Neuronal stem cell (in vitro differentiated cells): ENCODE measurements around the gene IDI2.

ENCODE experiments used
- DNase-seq: peaks from one replicate; pipeline ENCODE4 v3.0.0-alpha.2; 2013; ENCODE audit warnings: low spot score
- H2AFZ ChIP-seq: one replicate; pipeline ENCODE4 v1.6.1; 2013; ENCODE audit warnings: mild to moderate bottlenecking, low read length, inconsistent platforms
- H2AK5ac ChIP-seq: 2 replicates; pipeline ENCODE4 v1.6.1; 2013; ENCODE audit warnings: low read depth, mild to moderate bottlenecking, inconsistent platforms, low read length, moderate library complexity, mixed read lengths
- H2BK120ac ChIP-seq: 2 replicates; pipeline ENCODE4 v1.6.1; 2013; ENCODE audit warnings: low read depth, mild to moderate bottlenecking, inconsistent platforms, low read length, moderate library complexity, mixed read lengths
- H2BK12ac ChIP-seq: one replicate; pipeline ENCODE4 v1.6.1; 2013; ENCODE audit warnings: low read length, inconsistent platforms
- H2BK15ac ChIP-seq: 2 replicates; pipeline ENCODE4 v1.6.1; 2013; ENCODE audit warnings: mild to moderate bottlenecking, low read length, inconsistent platforms, mixed read lengths
- H2BK5ac ChIP-seq: one replicate; pipeline ENCODE4 v1.6.1; 2013; ENCODE audit warnings: inconsistent platforms, mild to moderate bottlenecking, low read length, moderate library complexity
- H3K14ac ChIP-seq: one replicate; pipeline ENCODE4 v1.6.1; 2013; ENCODE audit warnings: low read length, inconsistent platforms
- H3K18ac ChIP-seq: 2 replicates; pipeline ENCODE4 v1.6.1; 2013; ENCODE audit warnings: low read length, inconsistent platforms
- H3K23ac ChIP-seq: 2 replicates; pipeline ENCODE4 v1.6.1; 2013; ENCODE audit warnings: low read depth, mild to moderate bottlenecking, mixed read lengths, low read length, inconsistent platforms; ENCODE audit not compliant: poor library complexity
- H3K27ac ChIP-seq: replicated peaks from 3 replicates; pipeline ENCODE4 v1.5.1; 2013; ENCODE audit warnings: low read length, inconsistent platforms
- H3K27me3 ChIP-seq, 3 experiments: 2 replicates each; pipeline ENCODE4 v1.6.1; 2013; ENCODE audit warnings: low read length in 3 of 3, mild to moderate bottlenecking in 2 of 3, inconsistent platforms in 1 of 3, low read depth in 1 of 3, mixed read lengths in 1 of 3, moderate library complexity in 1 of 3; ENCODE audit not compliant: control insufficient read depth in 3 of 3, insufficient read depth in 3 of 3
- H3K36me3 ChIP-seq, 2 donors: replicated peaks in 1 of 2; 2 replicates each; pipeline ENCODE4 v1.6.1; 2013; ENCODE audit warnings: low read length in 2 of 2; ENCODE audit not compliant: control insufficient read depth in 2 of 2, insufficient read depth in 2 of 2
- H3K4ac ChIP-seq: 2 replicates; pipeline ENCODE4 v1.6.1; 2013; ENCODE audit warnings: inconsistent platforms, mild to moderate bottlenecking, low read length, moderate library complexity
- H3K4me1 ChIP-seq, 2 donors: 1 replicate in 1 of 2; 2 replicates in 1 of 2; pipeline ENCODE4 v1.6.1; 2013; ENCODE audit warnings: low read length in 2 of 2, low read depth in 1 of 2; ENCODE audit not compliant: control insufficient read depth in 2 of 2, insufficient read depth in 1 of 2
- H3K4me2 ChIP-seq: one replicate; pipeline ENCODE4 v1.6.1; 2013; ENCODE audit warnings: mild to moderate bottlenecking, low read length, inconsistent platforms; ENCODE audit not compliant: insufficient read depth, poor library complexity, severe bottlenecking
- H3K4me3 ChIP-seq, 2 donors: 2 replicates each; pipeline ENCODE4 v1.5.1; 2013; ENCODE audit warnings: low read length in 2 of 2, mild to moderate bottlenecking in 2 of 2, inconsistent platforms in 1 of 2, moderate library complexity in 1 of 2
- H3K79me1 ChIP-seq: one replicate; pipeline ENCODE4 v1.6.1; 2013; ENCODE audit warnings: low read depth, mild to moderate bottlenecking, inconsistent platforms, low read length, moderate library complexity
- H3K9ac ChIP-seq: one replicate; pipeline ENCODE4 v1.6.1; 2013; ENCODE audit warnings: mild to moderate bottlenecking, low read depth, low read length, inconsistent platforms; ENCODE audit not compliant: poor library complexity
- H3K9me3 ChIP-seq, 2 donors: replicated peaks in 1 of 2; 2 replicates each; pipeline versions ENCODE3 to v1.6.1; 2013; ENCODE audit warnings: low read length in 2 of 2, mild to moderate bottlenecking in 2 of 2, inconsistent platforms in 1 of 2, low read depth in 1 of 2, mixed read lengths in 1 of 2, moderate library complexity in 1 of 2; ENCODE audit not compliant: control insufficient read depth in 2 of 2, insufficient read depth in 1 of 2
- H4K8ac ChIP-seq: one replicate; pipeline ENCODE4 v1.6.1; 2013; ENCODE audit warnings: low read depth, mild to moderate bottlenecking, inconsistent platforms, low read length, moderate library complexity
- H4K91ac ChIP-seq: one replicate; pipeline ENCODE4 v1.6.1; 2013; ENCODE audit warnings: low read length, low read depth, mild to moderate bottlenecking, inconsistent platforms; ENCODE audit not compliant: poor library complexity
- WGBS, 2 donors: extraction: QIAGEN DNeasy Blood & Tissue Kit; methylation state at CpG; one replicate each; pipeline ENCODE4 v1.1.7; 2013; ENCODE audit warnings: missing lambda C conversion rate in 2 of 2, mixed read lengths in 1 of 2; ENCODE audit not compliant: insufficient read length in 2 of 2, insufficient replicate concordance in 1 of 2; ENCODE audit errors: extremely low coverage in 2 of 2; 5-methylcytosine and 5-hydroxymethylcytosine counted together

The IDI2 gene

DNA sequence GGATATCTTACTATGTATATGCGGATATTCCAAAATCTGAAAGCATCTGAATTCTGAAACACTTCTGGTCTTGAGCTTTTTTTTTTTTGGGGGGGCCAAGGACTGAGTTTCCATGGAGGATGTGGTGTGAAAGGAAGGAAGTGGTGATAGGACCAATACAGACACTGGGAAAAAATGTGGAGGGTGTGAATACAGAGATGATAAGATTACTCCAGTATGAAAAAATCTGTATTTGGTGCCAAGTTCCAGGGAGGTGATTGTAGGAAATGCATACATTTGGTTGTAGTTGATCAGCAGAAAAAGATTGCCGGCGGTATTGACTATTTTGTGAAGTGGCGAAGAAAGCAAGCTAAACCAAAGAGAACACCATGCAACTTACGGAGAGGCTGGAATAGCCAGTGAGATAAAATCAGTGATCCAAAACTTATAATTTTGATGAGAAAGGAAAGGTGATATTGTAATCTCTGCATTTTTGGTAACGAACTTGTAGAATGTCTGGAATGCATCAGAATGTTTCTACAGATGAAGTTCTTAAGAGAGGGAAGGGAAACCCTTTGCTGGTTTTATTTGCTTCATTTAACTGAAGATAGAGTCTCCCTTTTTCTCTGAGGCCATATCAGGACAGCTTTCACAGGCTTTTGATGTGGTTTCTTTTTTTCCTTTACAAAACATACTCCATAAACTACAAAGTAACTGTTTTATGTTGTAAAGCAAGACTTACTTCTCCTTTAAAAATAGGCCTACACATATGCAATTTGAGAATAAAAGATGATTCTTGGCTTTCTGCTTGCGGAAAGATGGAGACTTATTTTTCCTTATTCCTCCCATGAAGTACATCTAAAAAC is 36.5 kb upstream of the IDI2 start:
- H2AK5ac ChIP-seq, result no peak overlapping the region
- DNase-seq, result no peak
- no peak overlapping the region for H3K4ac ChIP-seq
- H3K27me3 ChIP-seq, result no peaks in the 10 kb centered on the region
- peaks cover 2 to 17% of the 10 kb centered on the region in 2 donors for H3K4me1 ChIP-seq
- no CpG with 5 or more reads among the region's 7 CpGs for WGBS, 2 donors
- no peak overlapping the region for H4K91ac ChIP-seq
- peaks cover 2% of the 10 kb centered on the region for H3K79me1 ChIP-seq
- no peak overlapping the region for H2AFZ ChIP-seq
- H3K23ac ChIP-seq, result no peak overlapping the region
- H2BK12ac ChIP-seq, result no peak overlapping the region
- no peak overlapping the region for H3K14ac ChIP-seq
- no peak overlapping the region for H3K4me3 ChIP-seq
- H4K8ac ChIP-seq, result no peak overlapping the region
- H3K36me3 ChIP-seq, result peaks cover 2 to 3% of the 10 kb centered on the region in 2 donors
- H2BK120ac ChIP-seq, result no peak overlapping the region
- H3K18ac ChIP-seq, result no peak overlapping the region
- H3K27ac ChIP-seq, result no peak overlapping the region
- no peak overlapping the region for H2BK15ac ChIP-seq
- no peak overlapping the region for H3K9ac ChIP-seq
- H2BK5ac ChIP-seq, result no peak overlapping the region
- H3K9me3 ChIP-seq, result no peaks in the 10 kb centered on the region
- no peak overlapping the region for H3K4me2 ChIP-seq

DNA sequence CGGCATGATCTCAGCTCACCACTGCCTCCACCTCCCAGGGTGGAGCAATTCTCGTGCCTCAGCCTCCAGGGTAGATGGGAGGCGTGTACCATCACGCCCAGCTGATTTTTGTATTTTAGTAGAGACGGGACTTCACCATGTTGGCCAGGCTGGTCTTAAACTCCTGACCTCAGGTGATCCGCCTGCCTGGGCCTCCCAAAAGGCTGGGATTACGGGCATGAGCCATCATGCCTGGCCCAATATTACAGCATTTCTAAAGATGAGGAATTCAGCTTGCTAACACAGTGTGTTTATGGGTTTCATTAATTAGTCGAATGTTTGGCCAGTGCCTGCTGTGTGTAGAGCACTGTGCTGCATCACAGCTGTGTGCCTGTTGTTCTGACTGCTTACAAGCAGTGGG is 34.2 kb upstream of the IDI2 start:
- peaks cover 12% of the 10 kb centered on the region for H3K79me1 ChIP-seq
- H3K9ac ChIP-seq, result no peak overlapping the region
- no peak overlapping the region for H4K8ac ChIP-seq
- H2BK120ac ChIP-seq, result no peak overlapping the region
- WGBS, 2 donors, result no CpG with 5 or more reads among the region's 8 CpGs
- no peaks in the 10 kb centered on the region for H3K9me3 ChIP-seq
- H3K27ac ChIP-seq, result no peak overlapping the region
- no peak overlapping the region for H3K4me3 ChIP-seq
- no peak for DNase-seq
- H3K4ac ChIP-seq, result no peak overlapping the region
- no peak overlapping the region for H3K14ac ChIP-seq
- H2BK15ac ChIP-seq, result no peak overlapping the region
- H3K23ac ChIP-seq, result no peak overlapping the region
- H2AK5ac ChIP-seq, result no peak overlapping the region
- no peak overlapping the region for H2AFZ ChIP-seq
- peaks cover 2 to 7% of the 10 kb centered on the region in 2 donors for H3K36me3 ChIP-seq
- H3K4me2 ChIP-seq, result no peak overlapping the region
- H4K91ac ChIP-seq, result no peak overlapping the region
- peaks cover 3 to 21% of the 10 kb centered on the region in 2 donors for H3K4me1 ChIP-seq
- no peak overlapping the region for H3K18ac ChIP-seq
- H2BK5ac ChIP-seq, result no peak overlapping the region
- no peak overlapping the region for H2BK12ac ChIP-seq
- H3K27me3 ChIP-seq, result no peaks in the 10 kb centered on the region

DNA sequence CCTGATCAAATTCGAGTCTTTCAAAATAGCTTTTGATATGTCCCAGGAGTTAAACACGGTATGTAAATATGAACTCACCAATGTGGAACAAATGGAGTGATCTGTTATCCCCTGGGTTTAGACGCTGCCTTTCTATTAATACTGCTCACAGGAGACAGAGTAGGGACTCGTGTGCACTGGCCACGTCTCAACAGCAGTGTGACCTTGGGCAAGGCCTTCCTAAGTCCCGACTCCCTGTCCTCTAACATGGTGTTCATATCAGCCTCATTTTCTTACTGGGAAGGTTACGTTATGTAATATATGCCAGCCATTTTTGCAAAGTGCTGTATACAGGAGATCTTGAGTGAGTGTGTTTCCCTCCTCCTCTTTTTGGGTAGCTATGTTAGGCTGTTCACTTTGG is 32.4 kb upstream of the IDI2 start:
- Histone ChIP-seq H3K4me2 (no peak overlapping the region), H3K14ac (no peak overlapping the region), H4K91ac (no peak overlapping the region), H3K9me3 (no peaks in the 10 kb centered on the region), H3K27ac (no peak overlapping the region), H3K18ac (no peak overlapping the region), H3K27me3 (no peaks in the 10 kb centered on the region), H2BK5ac (no peak overlapping the region), H2BK15ac (no peak overlapping the region), H3K4me3 (peak overlapping the region in 1 of 2 donors; percentile 94), H3K23ac (no peak overlapping the region), H3K79me1 (peaks cover 16% of the 10 kb centered on the region), H2AFZ (no peak overlapping the region), H2BK12ac (no peak overlapping the region), H3K9ac (no peak overlapping the region), H2AK5ac (no peak overlapping the region), H2BK120ac (no peak overlapping the region), H3K4me1 (peaks cover 3 to 13% of the 10 kb centered on the region in 2 donors), H3K4ac (no peak overlapping the region), H4K8ac (no peak overlapping the region), H3K36me3 (peaks cover 2 to 24% of the 10 kb centered on the region in 2 donors)
- DNase-seq, result no peak
- WGBS, 2 donors, result no CpG with 5 or more reads among the region's 7 CpGs

DNA sequence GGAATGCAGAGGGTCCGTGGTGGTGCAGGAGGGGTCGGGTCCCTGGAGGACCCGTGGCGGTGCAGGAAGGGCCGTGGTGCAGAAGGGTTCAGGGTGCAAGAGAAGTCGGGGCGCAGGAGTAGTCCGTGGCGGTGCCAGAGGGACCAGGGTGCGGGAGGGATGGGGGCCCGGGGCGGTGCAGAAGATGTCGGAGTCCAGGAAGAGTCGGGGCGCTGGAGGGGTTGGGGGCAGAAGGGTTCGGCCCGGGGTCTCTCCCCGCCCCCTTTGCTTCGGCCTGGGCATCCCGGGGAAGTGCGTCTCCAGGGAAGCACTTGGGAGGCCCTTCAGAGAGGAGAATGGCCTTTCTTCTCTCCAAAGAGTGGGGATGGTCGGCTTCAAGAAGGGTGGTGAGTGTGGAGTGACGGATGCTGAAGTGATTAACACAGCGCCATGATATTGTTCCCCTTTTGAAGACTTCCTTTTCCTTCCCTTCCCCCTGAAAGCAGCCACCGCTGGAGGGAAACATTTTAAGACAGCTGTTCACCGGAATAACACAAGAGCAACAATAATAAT is 31.5 kb upstream of the IDI2 start:
- peaks cover 2 to 32% of the 10 kb centered on the region in 2 donors for H3K36me3 ChIP-seq
- H3K27me3 ChIP-seq, result no peaks in the 10 kb centered on the region
- H3K23ac ChIP-seq, result peak overlapping the region; percentile 70
- H4K91ac ChIP-seq, result no peak overlapping the region
- H4K8ac ChIP-seq, result no peak overlapping the region
- H3K27ac ChIP-seq, result no peak overlapping the region
- peak overlapping the region; percentile 99 for H3K9ac ChIP-seq
- H2BK120ac ChIP-seq, result peak overlapping the region; percentile 64
- peak overlapping the region; percentile 89 for H2AFZ ChIP-seq
- H3K18ac ChIP-seq, result peak overlapping the region; percentile 86
- WGBS, 2 donors, result no CpG with 5 or more reads among the region's 26 CpGs
- no peak for DNase-seq
- H2BK15ac ChIP-seq, result no peak overlapping the region
- no peak overlapping the region for H2BK5ac ChIP-seq
- H3K79me1 ChIP-seq, result peaks cover 16% of the 10 kb centered on the region
- H3K4ac ChIP-seq, result no peak overlapping the region
- peak overlapping the region; percentile 90 for H3K14ac ChIP-seq
- peaks cover 3 to 13% of the 10 kb centered on the region in 2 donors for H3K4me1 ChIP-seq
- H3K4me3 ChIP-seq, result peak overlapping the region; percentile 94 to 99
- peak overlapping the region; percentile 60 for H2BK12ac ChIP-seq
- H3K4me2 ChIP-seq, result peak overlapping the region; percentile 87
- peak overlapping the region; percentile 85 for H2AK5ac ChIP-seq
- peaks cover 0 to 3% of the 10 kb centered on the region in 2 donors for H3K9me3 ChIP-seq
